Type B pancreatic cell (in vitro differentiated cells): ENCODE results near the gene KAZN. TPM values are rescaled to one million over a fixed set of nuclear protein-coding genes. Genes with fewer than 3 reads are reported as not detected.

Experiments used
- DNase-seq: peaks from one replicate; pipeline ENCODE4 v3.0.0; 2021; ENCODE audit warnings: mixed read lengths; ENCODE audit not compliant: unreplicated experiment; ENCODE audit errors: extremely low spot score
- H3K27ac Mint-ChIP-seq: 2 replicates; pipeline ENCODE4 v1.8.0; 2021; ENCODE audit warnings: mild to moderate bottlenecking, mixed read lengths
- H3K27me3 Mint-ChIP-seq: 2 replicates; pipeline ENCODE4 v1.8.0; 2021; ENCODE audit warnings: mixed read lengths
- H3K36me3 Mint-ChIP-seq: 2 replicates; pipeline ENCODE4 v1.8.0; 2021; ENCODE audit warnings: mixed read lengths
- H3K4me1 Mint-ChIP-seq: one replicate; pipeline ENCODE4 v1.8.0; 2021; ENCODE audit warnings: mixed read lengths; ENCODE audit not compliant: unreplicated experiment
- H3K4me3 Mint-ChIP-seq: 2 replicates; pipeline ENCODE4 v1.8.0; 2021; ENCODE audit warnings: mild to moderate bottlenecking, mixed read lengths
- H3K9me3 Mint-ChIP-seq: 2 replicates; pipeline ENCODE4 v1.8.0; 2021; ENCODE audit warnings: mixed read lengths
- CTCF ChIP-seq: fragments of 200-600 bp; sonication (generic); conservative IDR thresholded peaks from 2 replicates; pipeline ENCODE4 v1.5.0; 2021; ENCODE audit warnings: antibody characterized with exemption, mild to moderate bottlenecking
- total RNA-seq: library from RNA; stranded (reverse); gene quantifications from 2 replicates; pipeline ENCODE4 v1.2.1, GENCODE V29; 2021; ENCODE audit warnings: low replicate concordance

KAZN gene
- total RNA-seq, 1 donor from 2014 or later = 33.7 TPM

DNA sequence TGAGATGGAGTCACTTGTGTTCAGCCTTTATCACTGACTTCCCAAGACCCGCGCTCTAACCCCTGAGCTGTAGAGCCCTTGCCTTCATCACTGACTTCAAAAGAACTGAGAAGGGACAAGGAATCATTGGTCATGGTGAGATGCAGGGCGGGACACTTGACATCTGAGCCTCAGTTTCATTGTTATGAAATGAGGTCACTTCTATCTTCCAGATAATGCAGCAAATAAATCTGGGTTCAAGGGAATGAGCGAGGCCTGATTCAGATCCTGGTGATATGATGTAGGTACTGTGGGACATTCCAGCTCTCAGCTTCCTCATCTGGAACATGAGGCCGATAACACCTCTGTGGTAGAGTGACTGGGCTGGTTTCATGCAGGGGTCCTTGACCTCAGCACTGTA is 13.8 kb downstream of the KAZN start:
- no peak for DNase-seq
- no peak for TF ChIP-seq CTCF
- H3K27ac Mint-ChIP-seq = no peak overlapping the region
- H3K4me1 Mint-ChIP-seq = peaks cover 37% of the 10 kb centered on the region
- H3K27me3 Mint-ChIP-seq = no peaks in the 10 kb centered on the region
- H3K4me3 Mint-ChIP-seq = no peak overlapping the region
- no peaks in the 10 kb centered on the region for H3K9me3 Mint-ChIP-seq
- H3K36me3 Mint-ChIP-seq = peaks cover 26% of the 10 kb centered on the region

- Mint-ChIP-seq H3K4me1 (peaks cover 37% of the 10 kb centered on the region), H3K9me3 (no peaks in the 10 kb centered on the region), H3K27ac (no peak overlapping the region), H3K4me3 (no peak overlapping the region), H3K36me3 (peaks cover 23% of the 10 kb centered on the region), H3K27me3 (no peaks in the 10 kb centered on the region)
- no peak for DNase-seq
- no peak for TF ChIP-seq CTCF
Observed at GRCh38 chr1:14613926-14614325, 15.4 kb downstream of the KAZN start.

GRCh38 chr1:14614341-14614740 is 15.9 kb downstream of the KAZN start:
- DNase-seq = no peak
- Mint-ChIP-seq H3K27ac (no peak overlapping the region), H3K27me3 (no peaks in the 10 kb centered on the region), H3K4me1 (peaks cover 37% of the 10 kb centered on the region), H3K36me3 (peaks cover 24% of the 10 kb centered on the region), H3K9me3 (no peaks in the 10 kb centered on the region), H3K4me3 (no peak overlapping the region)
- TF ChIP-seq CTCF = no peak

DNA sequence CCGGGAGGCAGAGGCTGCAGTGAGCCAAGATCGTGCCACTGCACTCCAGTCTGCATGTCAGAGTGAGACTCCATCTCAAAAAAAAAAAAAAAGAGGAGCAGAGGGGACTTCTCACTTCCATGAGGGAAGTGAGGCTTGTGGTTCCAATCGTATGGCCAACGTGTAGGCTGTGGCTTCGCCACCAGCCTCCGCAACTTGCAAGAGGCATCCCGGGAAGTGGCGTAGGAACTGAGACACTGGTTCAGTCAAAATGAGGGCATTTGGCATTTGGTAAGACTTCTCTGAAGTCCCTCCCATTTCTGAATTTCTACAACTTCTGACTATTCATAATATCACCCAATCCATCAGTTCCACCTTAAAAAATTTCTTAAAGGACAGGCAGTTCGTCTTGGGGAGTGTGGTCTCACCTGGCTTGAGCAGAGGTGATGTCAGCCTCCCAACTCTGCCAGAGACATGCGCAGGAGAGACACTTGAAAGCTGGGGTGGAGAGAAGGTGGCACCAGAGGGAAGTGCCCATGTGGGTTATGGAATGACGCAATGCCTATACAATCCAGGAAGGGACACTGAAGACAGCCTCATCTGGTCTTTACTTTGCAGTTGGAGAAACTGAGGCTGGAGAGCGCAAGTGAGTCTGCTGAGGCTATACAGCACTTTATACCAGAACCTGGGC is 17.2 kb downstream of the KAZN start:
- Mint-ChIP-seq H3K4me1 (peaks cover 34% of the 10 kb centered on the region), H3K36me3 (peaks cover 24% of the 10 kb centered on the region), H3K27ac (no peak overlapping the region), H3K27me3 (no peaks in the 10 kb centered on the region), H3K9me3 (no peaks in the 10 kb centered on the region), H3K4me3 (no peak overlapping the region)
- TF ChIP-seq CTCF = no peak
- DNase-seq = no peak

DNA sequence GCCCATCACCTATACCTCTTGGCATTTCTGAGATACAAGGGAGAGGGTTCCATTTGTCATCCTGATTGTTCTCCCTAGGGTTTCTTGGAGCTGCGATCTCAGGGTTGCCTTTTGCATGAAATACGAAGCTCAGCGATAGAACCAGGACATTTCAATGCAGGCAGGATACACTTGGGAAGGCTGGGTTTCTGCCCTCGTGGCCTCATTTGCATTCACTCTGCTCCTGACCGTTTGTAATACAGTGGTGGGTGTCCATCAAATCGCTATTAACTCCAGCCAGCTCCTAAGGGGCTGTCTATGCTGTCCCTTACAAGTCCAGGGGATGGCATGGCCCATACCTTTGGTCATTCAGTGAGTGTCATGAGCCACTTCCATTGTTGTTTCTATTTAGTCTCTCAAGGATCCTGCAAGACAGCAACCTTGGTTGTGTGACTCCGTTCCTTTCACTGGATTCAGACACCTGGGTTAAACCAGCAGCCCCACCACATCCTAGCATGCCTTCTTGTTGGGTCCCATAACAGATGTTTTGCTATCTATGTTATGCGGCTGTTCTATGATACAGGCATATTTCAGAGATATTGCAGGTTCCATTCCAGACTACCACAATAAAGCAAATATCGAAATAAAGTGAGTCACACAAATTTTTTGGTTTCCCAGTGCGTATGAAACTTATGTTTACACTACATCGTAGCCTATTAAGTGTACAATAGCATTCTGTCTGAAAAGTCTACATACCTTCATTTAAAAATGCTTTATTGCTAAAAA is 18.3 kb downstream of the KAZN start:
- Mint-ChIP-seq H3K27ac (no peak overlapping the region), H3K27me3 (no peaks in the 10 kb centered on the region), H3K4me3 (no peak overlapping the region), H3K9me3 (no peaks in the 10 kb centered on the region), H3K36me3 (peaks cover 24% of the 10 kb centered on the region), H3K4me1 (peaks cover 32% of the 10 kb centered on the region)
- DNase-seq = no peak
- TF ChIP-seq CTCF = no peak
